Neural progenitor cell (in vitro differentiated cells): Measurements from ENCODE around the gene PLSCR2. TPM values are rescaled to one million over a fixed set of nuclear protein-coding genes. Genes with fewer than 3 reads are reported as not detected.
"Not testable (repeated sequence)": the region's sequence is repeated elsewhere in the genome, so short reads cannot be mapped to it uniquely, and the experiment has no call there.

ENCODE experiments used
- DNase-seq: peaks from one replicate; pipeline ENCODE4 v3.0.0-alpha.2; 2016; ENCODE audit warnings: low spot score
- H2AFZ ChIP-seq: fragments of 200-600 bp; sonication (generic); replicated peaks from 2 replicates; pipeline ENCODE4 v1.6.1; 2016; ENCODE audit warnings: antibody characterized with exemption
- H3F3A ChIP-seq: fragments of 200-600 bp; sonication (generic); 2 replicates; pipeline ENCODE4 v1.6.1; 2016; ENCODE audit warnings: antibody characterized with exemption, low read depth
- H3K27ac ChIP-seq: fragments of 200-600 bp; sonication (generic); 2 replicates; pipeline ENCODE4 v1.5.1; 2016; ENCODE audit warnings: mild to moderate bottlenecking
- H3K27me3 ChIP-seq: fragments of 200-600 bp; sonication (generic); 2 replicates; pipeline ENCODE4 v1.6.1; 2016; ENCODE audit warnings: mild to moderate bottlenecking, moderate library complexity
- H3K36me3 ChIP-seq: fragments of 200-600 bp; sonication (generic); 2 replicates; pipeline ENCODE4 v1.5.1; 2016
- H3K4me1 ChIP-seq: fragments of 200-600 bp; sonication (generic); 2 replicates; pipeline ENCODE4 v1.6.1; 2016; ENCODE audit warnings: mixed run types
- H3K4me2 ChIP-seq: fragments of 200-600 bp; sonication (generic); 2 replicates; pipeline ENCODE4 v1.6.1; 2016
- H3K4me3 ChIP-seq: fragments of 200-600 bp; sonication (generic); 2 replicates; pipeline ENCODE4 v1.5.1; 2016
- H3K79me2 ChIP-seq: fragments of 200-600 bp; sonication (generic); 2 replicates; pipeline ENCODE4 v1.6.1; 2016; ENCODE audit warnings: low read depth
- H3K9ac ChIP-seq: fragments of 200-600 bp; sonication (generic); 2 replicates; pipeline ENCODE4 v1.6.1; 2016
- H3K9me3 ChIP-seq: fragments of 200-600 bp; sonication (generic); 2 replicates; pipeline ENCODE4 v1.5.1; 2016; ENCODE audit warnings: low read depth
- H4K20me1 ChIP-seq: fragments of 200-600 bp; sonication (generic); 2 replicates; pipeline ENCODE4 v1.6.1; 2016; ENCODE audit warnings: low read depth
- H3K27ac Mint-ChIP-seq: 3 replicates; pipeline ENCODE4 v1.8.0; 2021; ENCODE audit warnings: mixed read lengths
- H3K27me3 Mint-ChIP-seq: 2 replicates; pipeline ENCODE4 v1.8.0; 2022; ENCODE audit warnings: low read depth, mild to moderate bottlenecking, inconsistent platforms, moderate library complexity, mixed read lengths; ENCODE audit not compliant: insufficient read depth
- H3K36me3 Mint-ChIP-seq: 3 replicates; pipeline ENCODE4 v1.8.0; 2021; ENCODE audit warnings: mixed read lengths
- H3K4me1 Mint-ChIP-seq: 3 replicates; pipeline ENCODE4 v1.8.0; 2021; ENCODE audit warnings: mixed read lengths
- H3K4me3 Mint-ChIP-seq: 3 replicates; pipeline ENCODE4 v1.8.0; 2021; ENCODE audit warnings: mild to moderate bottlenecking, moderate library complexity, mixed read lengths
- H3K9me3 Mint-ChIP-seq: 3 replicates; pipeline ENCODE4 v1.8.0; 2020; ENCODE audit warnings: mixed read lengths
- EZH2 ChIP-seq: fragments of 200-600 bp; sonication (generic); IDR thresholded peaks from 2 replicates; pipeline ENCODE4 v1.6.1; 2017; ENCODE audit warnings: antibody characterized with exemption, mild to moderate bottlenecking, moderate library complexity
- EZH2phosphoT487 ChIP-seq: fragments of 200-600 bp; sonication (generic); IDR thresholded peaks from 2 replicates; pipeline ENCODE4 v1.6.1; 2017; ENCODE audit warnings: antibody characterized with exemption
- total RNA-seq: library from RNA; depleted of rRNA; stranded (reverse); fragments of >200 nt; gene quantifications from 2 replicates; pipeline ENCODE4 v1.2.3, GENCODE V29; 2015; ENCODE audit warnings: low replicate concordance
- TF ChIP-seq, protein P1 (sequence below): fragments of 200-600 bp; sonication (generic); IDR thresholded peaks from 2 replicates; pipeline ENCODE4 v1.5.1; 2017; ENCODE audit warnings: antibody characterized with exemption, mild to moderate bottlenecking

PLSCR2 gene
- total RNA-seq, 1 donor from 2014 or later: not detected

DNA sequence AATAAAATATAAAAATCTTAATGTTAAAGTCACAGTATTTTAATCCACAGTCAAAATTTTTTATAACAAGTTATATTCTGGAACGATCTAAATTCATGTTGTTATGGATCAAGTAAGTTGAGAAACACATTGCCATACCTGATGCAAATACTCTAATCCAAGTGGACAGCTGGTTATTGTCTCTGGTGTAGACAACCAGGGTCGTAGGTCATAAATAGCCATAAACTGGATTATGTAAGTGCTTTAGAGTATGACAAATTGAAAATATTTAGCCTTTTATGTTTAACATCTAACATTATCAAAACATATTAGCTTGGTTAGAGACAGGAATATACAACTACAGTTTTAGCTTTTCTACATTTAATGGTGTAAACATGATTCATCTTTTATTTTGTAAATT, 53.0 kb downstream of the PLSCR2 start:
- Histone ChIP-seq H3K79me2 (no peaks in the 10 kb centered on the region), H3K9ac (no peak overlapping the region), H3K4me3 (no peak overlapping the region), H3K4me2 (no peak overlapping the region), H4K20me1 (no peaks in the 10 kb centered on the region), H3K36me3 (no peaks in the 10 kb centered on the region), H3K4me1 (no peaks in the 10 kb centered on the region), H2AFZ (no peak overlapping the region), H3F3A (no peaks in the 10 kb centered on the region), H3K27me3 (no peaks in the 10 kb centered on the region), H3K9me3 (no peaks in the 10 kb centered on the region), H3K27ac (no peak overlapping the region)
- Mint-ChIP-seq H3K9me3 (peaks cover 8% of the 10 kb centered on the region), H3K4me1 (no peaks in the 10 kb centered on the region), H3K27me3 (no peaks in the 10 kb centered on the region), H3K27ac (no peak overlapping the region), H3K36me3 (no peaks in the 10 kb centered on the region), H3K4me3 (no peak overlapping the region)
- DNase-seq: no peak
- TF ChIP-seq, protein P1, sequence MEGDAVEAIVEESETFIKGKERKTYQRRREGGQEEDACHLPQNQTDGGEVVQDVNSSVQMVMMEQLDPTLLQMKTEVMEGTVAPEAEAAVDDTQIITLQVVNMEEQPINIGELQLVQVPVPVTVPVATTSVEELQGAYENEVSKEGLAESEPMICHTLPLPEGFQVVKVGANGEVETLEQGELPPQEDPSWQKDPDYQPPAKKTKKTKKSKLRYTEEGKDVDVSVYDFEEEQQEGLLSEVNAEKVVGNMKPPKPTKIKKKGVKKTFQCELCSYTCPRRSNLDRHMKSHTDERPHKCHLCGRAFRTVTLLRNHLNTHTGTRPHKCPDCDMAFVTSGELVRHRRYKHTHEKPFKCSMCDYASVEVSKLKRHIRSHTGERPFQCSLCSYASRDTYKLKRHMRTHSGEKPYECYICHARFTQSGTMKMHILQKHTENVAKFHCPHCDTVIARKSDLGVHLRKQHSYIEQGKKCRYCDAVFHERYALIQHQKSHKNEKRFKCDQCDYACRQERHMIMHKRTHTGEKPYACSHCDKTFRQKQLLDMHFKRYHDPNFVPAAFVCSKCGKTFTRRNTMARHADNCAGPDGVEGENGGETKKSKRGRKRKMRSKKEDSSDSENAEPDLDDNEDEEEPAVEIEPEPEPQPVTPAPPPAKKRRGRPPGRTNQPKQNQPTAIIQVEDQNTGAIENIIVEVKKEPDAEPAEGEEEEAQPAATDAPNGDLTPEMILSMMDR: no peak
- TF ChIP-seq EZH2phosphoT487: no peak
- no peak for TF ChIP-seq EZH2

DNA sequence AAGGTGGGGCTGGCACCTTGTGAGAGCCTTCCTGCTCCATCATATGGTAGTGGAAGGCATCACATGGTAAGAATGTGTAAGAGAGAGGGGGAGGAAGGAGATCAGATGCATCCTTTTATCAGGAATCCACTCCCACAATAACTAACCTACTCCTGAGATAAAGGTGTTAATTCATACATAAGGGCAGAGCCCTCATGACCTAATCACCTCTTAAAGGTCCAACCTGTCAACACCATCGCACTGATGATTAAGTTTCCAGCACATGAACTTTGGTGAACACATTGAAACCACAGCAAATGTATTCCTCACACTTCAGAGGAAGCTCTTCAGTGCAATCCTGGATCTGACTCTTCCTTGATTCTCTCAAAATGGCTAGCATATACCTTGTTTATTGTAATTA, 55.4 kb downstream of the PLSCR2 start:
- no peaks in the 10 kb centered on the region for H3F3A ChIP-seq
- H3K36me3 ChIP-seq: no peaks in the 10 kb centered on the region
- H4K20me1 ChIP-seq: no peaks in the 10 kb centered on the region
- Mint-ChIP-seq H3K27me3 (peaks cover 2% of the 10 kb centered on the region), H3K27ac (no peak overlapping the region), H3K36me3 (peaks cover 2% of the 10 kb centered on the region), H3K4me1 (no peaks in the 10 kb centered on the region), H3K9me3 (peaks cover 11% of the 10 kb centered on the region), H3K4me3 (no peak overlapping the region)
- H3K9me3 ChIP-seq: no peaks in the 10 kb centered on the region
- H3K79me2 ChIP-seq: no peaks in the 10 kb centered on the region
- TF ChIP-seq EZH2phosphoT487: no peak
- TF ChIP-seq EZH2: no peak
- TF ChIP-seq, protein P1: no peak
- no peaks in the 10 kb centered on the region for H3K27me3 ChIP-seq
- no peak for DNase-seq
- H2AFZ ChIP-seq: no peak overlapping the region
- no peak overlapping the region for H3K9ac ChIP-seq
- no peaks in the 10 kb centered on the region for H3K4me1 ChIP-seq
- H3K4me2 ChIP-seq: no peak overlapping the region
- H3K4me3 ChIP-seq: no peak overlapping the region
- H3K27ac ChIP-seq: no peak overlapping the region

DNA sequence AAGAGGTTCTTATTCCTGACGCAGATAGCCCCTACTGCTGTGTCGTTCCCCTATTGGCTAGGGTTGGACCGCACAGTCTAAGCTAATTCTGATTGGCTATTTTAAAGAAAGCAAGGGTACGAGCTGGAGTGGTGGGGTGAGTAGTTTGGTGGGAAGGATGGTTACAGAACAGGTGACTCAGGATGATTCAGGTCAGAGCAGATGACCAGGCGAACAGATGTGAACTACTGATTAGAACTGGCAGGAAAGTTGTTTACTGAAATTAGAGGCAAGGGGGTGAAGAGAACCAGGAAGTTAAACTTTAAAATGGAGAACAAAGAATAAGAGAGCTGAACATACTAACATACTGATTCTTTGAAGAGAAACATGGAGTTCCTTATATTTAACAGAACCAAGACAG, 56.6 kb downstream of the PLSCR2 start:
- DNase-seq, H3K4me3 ChIP-seq, H3K27ac Mint-ChIP-seq, H2AFZ ChIP-seq, H3K36me3 ChIP-seq, H3K4me1 Mint-ChIP-seq, H4K20me1 ChIP-seq, H3K36me3 Mint-ChIP-seq, H3K9ac ChIP-seq, H3K27ac ChIP-seq, H3K4me1 ChIP-seq, H3K9me3 ChIP-seq, H3K4me3 Mint-ChIP-seq, H3K4me2 ChIP-seq, H3K27me3 Mint-ChIP-seq, H3F3A ChIP-seq, H3K79me2 ChIP-seq, H3K27me3 ChIP-seq: not testable (repeated sequence)
- H3K9me3 Mint-ChIP-seq: peaks cover 13% of the 10 kb centered on the region

DNA sequence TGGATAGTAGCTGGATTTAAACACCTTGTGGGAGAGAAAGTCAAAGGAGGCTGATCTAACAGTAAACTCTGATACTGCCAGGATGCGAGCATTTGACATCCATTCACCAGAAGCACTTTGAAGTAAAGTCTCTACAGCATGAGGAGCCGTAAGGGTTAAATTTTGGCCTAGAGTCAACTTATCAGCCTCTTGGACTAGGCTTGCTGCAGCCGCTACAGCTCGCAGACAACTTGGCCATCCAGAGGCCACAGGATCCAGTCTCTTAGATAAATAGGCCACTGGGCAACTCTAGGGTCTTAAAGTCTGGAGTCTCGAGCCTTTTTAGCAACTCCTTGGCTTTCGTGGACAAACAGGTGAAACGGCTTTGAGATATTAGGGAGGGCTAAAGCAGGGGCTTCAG, 61.4 kb downstream of the PLSCR2 start:
- no peaks in the 10 kb centered on the region for H3K36me3 ChIP-seq
- no peak overlapping the region for H3K4me3 Mint-ChIP-seq
- no peak overlapping the region for H3K4me3 ChIP-seq
- no peak overlapping the region for H3K27ac Mint-ChIP-seq
- no peaks in the 10 kb centered on the region for H3K4me1 ChIP-seq
- no peak overlapping the region for H3K4me2 ChIP-seq
- H2AFZ ChIP-seq: no peak overlapping the region
- H3F3A ChIP-seq: no peaks in the 10 kb centered on the region
- H3K27me3 ChIP-seq: no peaks in the 10 kb centered on the region
- no peak for TF ChIP-seq EZH2phosphoT487
- TF ChIP-seq, protein P1: no peak
- TF ChIP-seq EZH2: no peak
- H3K9me3 ChIP-seq: no peaks in the 10 kb centered on the region
- H3K36me3 Mint-ChIP-seq: peaks cover 4% of the 10 kb centered on the region
- no peaks in the 10 kb centered on the region for H4K20me1 ChIP-seq
- H3K9ac ChIP-seq: no peak overlapping the region
- no peak overlapping the region for H3K27ac ChIP-seq
- DNase-seq: no peak
- peaks cover 8% of the 10 kb centered on the region for H3K27me3 Mint-ChIP-seq
- no peaks in the 10 kb centered on the region for H3K4me1 Mint-ChIP-seq
- no peaks in the 10 kb centered on the region for H3K79me2 ChIP-seq
- H3K9me3 Mint-ChIP-seq: peaks cover 13% of the 10 kb centered on the region
